NCI-H1436 treated with DMSO at 0.1 percent for 48 hours (cell line): Measurements from ENCODE around the gene CD2.

ENCODE experiments used
- DNase-seq: peaks from one replicate; lab custom pipeline; 2025; lab: John Stamatoyannopoulos, UW

Gene CD2

DNA sequence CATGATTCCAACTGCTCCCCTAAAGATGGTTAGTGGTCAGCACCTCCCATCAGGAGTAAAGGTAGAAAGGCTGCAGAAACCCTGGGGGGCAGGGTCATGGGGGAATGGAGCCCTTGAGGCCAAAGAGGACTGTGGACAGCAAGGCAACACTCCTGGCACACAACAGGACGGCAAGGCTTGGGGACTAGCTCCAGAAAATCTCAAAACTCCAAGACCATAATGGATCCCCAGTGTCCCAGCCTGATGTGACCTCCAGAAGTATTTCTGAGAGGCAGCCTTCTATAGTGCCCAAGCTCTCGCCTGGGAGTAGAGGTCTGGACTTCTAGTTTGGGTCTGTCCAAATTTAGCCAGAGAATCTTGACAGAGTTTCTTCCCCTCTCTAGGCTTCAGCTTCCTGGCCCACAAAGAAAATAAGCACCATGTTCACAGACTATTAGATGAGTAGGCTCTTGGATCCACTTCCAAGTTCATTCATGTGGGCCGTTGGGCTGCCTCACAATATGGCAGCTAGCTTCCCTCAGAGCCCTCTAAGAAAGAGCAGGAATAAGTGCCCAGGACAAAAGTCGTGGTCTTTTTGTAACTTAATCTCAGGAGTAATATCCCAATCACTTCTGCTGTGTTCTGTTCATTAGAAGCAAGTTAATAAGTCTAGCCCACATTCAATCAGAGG lies 6.9 kb downstream of the CD2 start:
- no peak for DNase-seq

DNA sequence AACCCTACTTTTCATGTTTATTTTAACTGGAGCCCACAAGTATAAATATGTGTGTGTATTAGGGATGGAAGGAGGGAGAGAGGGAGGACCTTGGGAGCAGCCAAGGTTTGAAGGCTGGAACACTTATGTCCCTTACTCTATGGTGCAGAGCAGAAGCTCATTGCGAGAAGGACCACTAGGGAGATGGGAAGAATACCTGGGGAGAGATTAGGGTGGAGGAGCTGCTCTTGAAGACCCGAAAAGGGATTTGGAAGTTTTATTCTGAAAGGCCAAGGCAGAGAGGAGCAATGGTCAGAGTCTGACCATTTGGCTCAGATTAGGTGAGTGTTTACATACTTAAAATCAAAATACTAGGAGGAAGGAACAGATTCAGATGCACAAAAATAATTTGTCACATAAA lies 8.1 kb downstream of the CD2 start:
- DNase-seq, result no peak

DNA sequence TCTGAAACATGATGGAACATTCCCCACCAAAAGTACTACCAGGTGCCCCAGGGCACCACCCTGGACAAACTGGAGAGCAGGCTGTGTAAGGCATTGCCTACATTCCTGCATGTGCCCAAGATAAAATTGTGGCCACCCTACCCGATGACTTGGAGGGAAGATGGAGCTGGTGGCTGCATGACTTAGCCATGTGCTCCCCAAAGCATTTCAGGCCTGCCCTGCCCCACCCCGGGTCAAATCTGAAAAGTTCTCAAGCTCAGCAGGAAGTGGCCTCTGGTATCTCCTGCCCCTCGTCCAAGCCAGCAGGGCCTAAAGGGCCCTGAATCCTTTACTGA lies 8.5 kb downstream of the CD2 start:
- no peak for DNase-seq

DNA sequence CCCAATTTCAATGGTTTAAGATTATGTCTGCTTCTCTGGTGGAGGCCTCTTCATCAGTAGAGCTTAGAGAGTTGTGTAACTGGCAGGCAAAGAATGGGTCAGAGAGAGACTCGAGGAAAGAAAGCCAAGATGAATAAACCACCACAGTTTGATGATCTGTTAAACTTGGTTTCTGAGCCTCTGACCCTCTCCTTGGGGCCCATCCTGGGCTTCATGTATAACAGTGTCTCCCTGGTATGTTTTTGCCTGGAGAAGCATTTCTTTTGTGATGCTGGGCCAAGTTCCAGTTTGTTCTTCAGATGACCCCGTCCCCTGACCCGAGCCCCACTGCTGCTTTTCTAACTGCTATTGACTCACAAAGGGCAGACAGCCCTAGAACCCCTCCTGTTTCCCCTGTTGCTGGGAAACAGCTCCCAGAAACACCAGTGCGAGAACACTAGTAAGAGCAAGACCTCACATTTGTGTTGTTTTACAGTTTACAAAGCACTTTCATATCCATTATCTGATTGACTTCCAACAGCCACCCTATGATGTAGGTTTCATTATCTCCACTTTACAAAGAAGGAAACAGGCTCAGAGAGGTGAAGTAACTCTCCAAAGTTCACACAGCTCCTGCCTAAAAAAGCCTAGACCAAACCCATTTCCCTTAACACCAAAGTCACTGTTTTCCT lies 9.0 kb downstream of the CD2 start:
- DNase-seq, result no peak

DNA sequence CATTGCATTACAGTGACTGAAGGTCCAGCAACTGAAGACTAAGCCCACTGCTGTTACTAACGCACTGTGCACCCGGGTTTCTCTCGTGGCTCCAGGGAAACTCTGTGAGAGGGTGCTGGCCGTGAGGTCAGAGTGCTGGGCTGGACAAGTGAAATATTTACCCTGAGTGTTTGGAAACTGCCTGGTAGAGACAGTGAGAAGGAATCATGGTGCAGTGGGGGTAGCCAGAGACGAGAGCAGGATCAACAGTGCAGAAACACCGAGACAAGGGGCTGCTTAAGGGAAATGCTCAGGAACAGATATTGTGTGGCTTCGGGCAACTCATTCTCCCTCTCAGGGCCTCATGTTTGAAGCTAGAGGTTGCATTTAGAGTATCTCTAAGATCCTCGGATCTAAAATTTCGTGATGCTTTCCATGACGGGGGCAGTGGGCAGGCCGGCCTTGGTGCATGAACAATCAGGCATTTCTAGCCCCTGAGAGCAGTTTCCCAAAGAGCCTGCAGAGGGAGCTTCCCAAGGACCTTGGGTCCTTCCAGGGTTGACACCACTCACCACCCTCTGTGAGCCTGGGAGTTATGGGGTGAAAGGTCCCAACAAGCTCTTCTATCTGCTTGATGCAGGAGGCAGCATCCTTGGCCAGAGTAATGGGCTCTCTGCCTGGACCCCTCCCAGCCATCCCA lies 9.7 kb downstream of the CD2 start:
- no peak for DNase-seq

DNA sequence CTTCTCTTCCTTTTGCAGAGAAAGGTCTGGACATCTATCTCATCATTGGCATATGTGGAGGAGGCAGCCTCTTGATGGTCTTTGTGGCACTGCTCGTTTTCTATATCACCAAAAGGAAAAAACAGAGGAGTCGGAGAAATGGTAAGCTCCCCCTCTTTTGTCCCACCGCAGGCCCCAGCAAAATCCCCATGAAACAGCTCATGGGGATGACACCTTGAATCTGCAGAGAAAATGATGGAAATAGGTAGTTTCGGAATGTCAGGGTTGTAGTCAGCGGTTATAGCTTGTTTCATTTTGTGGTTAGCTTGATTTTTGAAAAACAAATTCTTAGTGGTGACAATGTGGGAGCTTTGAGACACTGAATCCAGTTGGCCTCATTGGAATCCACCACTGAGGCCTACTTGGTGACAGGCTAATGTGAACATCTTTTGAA lies 10.3 kb downstream of the CD2 start:
- no peak for DNase-seq

DNA sequence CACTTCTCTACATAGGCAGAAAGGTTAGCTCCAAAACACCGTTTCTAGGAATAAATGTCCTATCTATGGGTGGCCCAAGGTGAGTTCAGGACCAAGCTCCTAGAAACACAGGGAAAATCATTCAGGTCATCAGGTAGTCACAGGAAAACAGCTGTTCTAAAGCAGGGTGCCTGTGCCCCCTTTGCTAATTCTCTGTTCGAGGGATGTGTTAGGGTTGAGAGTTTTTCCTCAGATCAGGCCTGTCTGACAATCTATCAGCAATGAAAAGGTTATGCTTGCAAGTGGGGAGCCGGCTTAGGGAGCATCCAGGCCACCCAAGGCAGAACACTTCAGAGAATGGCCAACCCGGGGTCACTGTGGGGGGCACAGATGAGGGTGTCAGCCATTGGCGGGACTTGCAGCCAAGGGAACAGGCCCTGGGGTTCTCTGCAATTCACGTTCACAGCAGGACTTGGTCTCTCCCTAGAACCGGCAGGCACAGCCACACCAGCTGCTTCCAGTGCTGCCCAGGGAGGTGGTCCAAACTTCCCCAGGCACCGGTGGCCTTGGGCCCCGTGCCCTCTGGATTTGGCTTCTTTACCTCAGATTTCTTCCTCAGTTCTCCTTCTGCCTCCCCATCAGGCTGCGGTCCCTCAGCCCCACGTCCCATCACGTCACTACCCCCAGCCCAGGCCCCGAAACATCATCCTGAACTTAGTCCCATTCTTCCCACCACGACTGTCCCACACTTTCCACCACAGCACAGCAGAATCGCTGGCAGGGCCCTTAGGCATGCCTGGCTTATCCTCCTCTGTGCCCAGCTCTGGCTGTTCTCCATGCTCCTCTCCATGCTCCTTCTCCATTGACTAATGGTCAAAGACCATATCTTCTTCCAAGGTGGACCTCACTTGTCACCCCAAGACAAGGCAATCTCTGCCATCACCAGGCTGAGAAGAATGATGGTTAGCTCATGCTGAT lies 11.0 kb downstream of the CD2 start:
- DNase-seq, result no peak

DNA sequence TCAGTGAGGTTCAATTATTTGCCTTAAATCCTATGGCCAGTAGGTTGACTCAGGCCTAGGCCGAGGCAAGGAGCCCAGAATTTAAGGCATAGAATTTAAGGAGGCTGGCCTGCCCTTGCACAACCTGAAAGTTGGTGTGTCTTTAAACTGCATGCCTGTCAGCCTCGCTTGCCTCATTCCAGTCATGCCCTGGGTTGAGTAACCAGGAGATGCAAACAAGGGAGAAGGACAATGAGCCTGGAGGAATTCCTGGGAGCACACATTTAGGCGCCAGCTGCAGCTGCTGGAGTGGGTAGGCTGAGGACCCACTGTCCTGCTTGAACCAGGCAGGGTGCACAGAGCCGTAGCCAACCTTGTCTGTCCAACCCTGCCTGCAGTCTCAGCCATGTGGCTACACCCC lies 11.7 kb downstream of the CD2 start:
- no peak for DNase-seq

DNA sequence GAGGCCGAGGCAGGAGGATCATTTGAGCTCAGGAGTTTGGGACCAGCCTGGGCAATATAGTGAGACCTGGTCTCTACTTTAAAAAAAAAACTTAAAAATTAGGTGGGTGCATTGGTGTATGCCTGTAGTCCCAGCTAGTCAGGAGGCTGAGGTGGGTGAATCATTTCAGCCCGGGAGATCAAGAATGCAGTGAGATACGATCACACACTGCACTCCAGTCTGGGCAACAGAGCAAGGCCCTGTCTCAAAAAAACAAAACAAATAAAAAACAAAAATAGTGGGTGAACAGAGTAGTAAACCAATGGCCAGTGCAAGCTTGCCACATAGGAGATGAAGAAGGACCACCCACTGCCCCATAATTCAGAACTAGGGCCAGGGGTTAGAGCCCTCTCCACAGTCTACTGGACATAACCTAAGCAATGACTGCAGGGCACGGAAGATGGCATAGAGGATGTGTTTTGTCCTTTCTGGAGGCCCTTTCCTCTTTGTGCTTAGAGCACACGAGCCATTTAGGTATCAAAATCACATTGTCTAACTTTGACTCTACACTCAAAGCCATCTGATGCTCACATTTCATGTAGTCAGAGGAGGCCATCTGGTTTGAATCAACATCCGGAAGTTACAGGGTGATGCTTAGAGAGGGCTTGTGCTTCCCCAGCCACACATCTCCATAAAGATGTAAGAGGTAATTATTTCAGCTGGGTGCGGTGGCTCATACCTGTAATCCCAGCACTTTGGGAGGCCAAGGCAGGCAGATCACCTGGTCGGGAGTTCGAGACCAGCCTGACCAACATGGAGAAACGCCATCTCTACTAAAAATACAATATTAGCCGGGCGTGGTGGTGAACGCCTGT lies 12.6 kb downstream of the CD2 start:
- DNase-seq, result no peak

DNA sequence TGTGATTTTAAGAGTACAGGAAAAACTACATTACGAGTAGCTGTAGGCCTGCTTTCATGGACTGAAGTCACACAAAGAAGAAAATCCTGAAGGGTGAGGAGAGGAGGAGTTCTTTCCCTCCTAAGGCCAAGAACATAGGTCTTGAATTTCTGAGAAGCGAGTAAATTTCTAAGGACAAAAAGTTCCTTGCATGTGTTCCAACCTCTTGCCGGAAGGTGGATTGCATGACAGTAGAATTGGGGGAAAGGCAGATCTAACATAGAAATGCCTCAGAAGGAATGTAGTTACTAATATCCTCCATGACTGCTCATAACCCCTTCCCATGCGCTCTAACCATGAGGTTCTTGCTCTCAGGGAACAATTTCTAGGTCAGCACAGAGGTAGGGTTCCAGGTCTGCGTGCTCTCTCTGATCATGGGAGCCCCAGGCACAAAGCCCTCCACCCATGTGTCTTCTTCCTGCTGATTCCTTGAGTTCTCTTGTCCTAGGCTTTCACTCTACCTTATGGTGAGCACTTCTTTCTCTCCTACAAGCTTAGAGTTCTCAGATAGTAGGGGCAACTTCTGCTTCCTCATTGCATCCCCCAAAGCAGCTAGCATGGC lies 13.7 kb downstream of the CD2 start:
- no peak for DNase-seq

DNA sequence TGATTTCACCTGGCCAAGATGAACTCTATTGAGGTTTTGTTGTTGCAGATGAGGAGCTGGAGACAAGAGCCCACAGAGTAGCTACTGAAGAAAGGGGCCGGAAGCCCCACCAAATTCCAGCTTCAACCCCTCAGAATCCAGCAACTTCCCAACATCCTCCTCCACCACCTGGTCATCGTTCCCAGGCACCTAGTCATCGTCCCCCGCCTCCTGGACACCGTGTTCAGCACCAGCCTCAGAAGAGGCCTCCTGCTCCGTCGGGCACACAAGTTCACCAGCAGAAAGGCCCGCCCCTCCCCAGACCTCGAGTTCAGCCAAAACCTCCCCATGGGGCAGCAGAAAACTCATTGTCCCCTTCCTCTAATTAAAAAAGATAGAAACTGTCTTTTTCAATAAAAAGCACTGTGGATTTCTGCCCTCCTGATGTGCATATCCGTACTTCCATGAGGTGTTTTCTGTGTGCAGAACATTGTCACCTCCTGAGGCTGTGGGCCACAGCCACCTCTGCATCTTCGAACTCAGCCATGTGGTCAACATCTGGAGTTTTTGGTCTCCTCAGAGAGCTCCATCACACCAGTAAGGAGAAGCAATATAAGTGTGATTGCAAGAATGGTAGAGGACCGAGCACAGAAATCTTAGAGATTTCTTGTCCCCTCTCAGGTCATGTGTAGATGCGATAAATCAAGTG lies 14.3 kb downstream of the CD2 start:
- DNase-seq, result no peak

DNA sequence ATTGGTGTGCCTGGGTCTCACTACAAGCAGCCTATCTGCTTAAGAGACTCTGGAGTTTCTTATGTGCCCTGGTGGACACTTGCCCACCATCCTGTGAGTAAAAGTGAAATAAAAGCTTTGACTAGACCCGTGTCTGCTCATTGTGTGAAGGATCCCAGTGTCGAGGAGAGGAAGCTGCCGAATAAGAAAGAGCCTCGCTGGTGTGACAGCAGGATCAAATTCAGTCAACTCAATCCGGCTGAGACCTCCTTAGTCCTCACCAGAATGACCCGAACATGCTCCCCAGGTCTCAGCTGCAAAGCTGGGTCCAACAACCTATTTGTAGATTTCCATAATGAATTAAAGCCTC lies 14.8 kb downstream of the CD2 start:
- no peak for DNase-seq

DNA sequence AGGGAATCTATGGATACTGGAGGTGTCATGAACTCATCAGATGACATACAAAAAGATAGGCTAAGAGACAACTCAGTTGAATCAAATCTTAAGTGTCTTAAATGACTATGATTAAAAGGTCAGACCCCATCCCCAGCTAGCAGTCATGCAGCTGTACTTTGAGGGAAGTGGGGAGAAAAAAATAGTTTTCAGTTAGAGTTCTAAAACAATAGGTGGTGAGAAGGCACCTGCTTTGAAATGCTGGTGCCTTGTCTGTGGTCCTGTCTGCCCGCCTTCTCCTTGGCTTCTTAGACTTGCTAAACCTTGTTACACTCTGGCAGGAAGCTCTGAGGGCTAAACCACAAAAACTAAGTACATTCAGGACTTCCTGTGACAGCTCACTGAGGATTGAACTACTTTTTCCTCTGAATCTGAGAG lies 15.3 kb downstream of the CD2 start:
- no peak for DNase-seq

DNA sequence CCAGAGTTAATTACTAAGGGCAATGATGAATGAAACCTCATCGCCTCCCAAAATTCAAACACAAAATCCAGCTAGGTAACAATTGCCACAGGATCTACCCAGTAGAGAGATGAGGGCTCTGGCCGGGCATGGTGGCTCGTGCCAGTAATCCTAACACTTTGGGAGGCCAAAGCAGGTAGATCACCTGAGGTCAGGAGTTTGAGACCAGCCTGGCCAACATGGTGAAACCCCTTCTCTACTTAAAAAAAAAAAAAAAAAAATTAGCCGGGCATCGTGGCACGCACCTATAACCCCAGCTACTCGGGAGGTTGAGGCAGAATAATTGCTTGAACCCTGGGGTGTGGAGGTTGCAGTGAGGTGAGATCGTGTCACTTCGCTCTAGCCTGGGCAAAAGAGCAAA lies 15.8 kb downstream of the CD2 start:
- DNase-seq, result no peak

DNA sequence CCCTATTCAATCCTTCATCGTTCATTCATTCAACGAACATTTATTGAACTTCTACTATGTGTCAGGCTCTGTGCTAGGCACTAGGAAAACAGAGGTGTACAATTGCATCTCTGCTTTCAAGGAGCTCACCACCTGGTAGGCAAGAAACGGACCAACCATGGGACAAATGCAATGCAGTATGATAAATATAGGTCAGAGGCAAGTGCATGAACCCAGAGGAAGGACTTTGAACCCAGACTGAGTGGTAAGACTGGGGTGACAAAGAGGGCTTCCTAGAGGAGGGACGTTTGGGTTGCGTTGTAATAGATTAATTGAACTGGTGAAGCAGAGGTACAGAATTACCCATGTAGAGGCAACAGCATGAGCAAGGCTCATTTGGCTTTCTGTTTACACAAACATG lies 16.4 kb downstream of the CD2 start:
- no peak for DNase-seq

DNA sequence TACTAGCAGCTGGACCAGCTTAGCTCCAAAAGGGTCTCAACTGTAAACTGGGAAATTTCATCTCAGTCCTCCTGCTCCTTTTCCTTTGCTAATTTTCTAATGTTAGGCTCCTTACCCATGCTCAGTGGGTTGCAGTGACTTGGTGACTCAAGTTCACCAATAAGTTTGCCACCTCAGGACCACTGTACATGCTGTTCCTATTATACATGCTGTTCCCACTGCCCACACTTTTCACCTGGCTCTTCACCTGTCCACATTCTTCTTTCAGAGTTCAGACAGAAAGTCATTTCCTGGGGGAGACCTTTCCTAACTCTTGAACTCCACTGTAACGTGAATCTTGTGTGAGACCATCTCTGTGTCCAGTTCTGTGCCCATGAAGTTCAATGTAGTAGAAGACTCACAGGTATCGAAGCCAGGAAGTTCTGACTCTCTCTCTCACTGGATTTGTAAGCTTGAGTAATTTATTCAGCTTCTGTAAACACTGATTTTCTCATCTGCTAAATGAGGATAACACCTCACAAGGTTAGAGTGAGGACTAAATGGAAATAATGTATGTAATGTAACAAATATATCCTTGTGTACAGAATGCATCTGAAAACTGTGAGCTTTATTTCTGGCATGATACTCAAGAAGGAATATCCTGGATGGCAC lies 17.9 kb downstream of the CD2 start:
- no peak for DNase-seq

DNA sequence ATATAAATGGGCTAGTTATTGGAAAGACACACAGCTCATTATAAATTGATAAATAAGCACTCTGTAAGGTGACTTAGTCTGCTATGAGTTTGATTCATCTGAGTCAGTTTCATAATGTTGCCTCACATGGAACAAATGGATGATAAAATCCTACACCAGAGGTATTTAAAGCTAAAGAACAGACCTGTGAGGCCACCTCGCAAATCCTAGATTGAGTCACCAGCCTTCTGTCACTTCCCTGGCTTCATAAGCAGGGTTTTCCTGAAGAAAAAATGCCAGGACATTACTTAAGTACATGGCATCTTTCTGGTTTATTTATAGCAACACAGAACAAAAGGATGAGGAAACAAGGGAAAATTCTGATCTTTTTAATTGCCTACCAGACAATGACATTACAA lies 18.4 kb downstream of the CD2 start:
- DNase-seq, result no peak

DNA sequence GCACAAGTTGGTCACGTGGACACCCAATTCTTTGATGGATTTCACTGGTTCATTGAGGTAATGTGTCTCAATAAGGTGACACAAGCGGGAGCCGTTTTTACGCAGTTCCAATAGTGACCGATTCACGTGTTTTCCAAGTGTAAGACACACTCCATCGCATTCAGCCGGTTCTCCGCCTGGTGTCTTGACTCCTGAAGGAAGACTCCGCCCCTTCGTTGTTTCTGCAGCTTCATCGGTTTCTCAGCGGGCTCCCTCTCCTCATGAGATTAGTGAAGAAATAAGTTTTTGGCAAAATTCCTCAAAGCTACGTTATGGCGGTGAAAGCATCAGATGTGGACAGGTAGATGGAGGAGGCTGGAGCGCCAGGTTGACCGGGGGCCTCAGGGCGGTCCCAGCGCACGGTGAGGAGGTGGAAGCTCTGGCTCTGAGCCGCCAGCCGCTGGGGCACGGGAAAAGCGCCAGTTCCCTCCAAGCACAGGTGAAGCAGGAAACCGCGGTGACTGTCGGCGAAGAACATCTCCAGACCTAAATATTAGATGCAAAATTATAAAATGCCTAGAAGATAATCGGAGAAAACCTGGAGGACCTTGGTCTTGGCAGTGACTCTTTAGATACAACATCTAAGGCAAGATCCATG lies 21.0 kb downstream of the CD2 start:
- no peak for DNase-seq
